Endothelial cell of umbilical vein (primary cell): ENCODE measurements around the gene STK32C. TPM values are rescaled to one million over a fixed set of nuclear protein-coding genes. Genes with fewer than 3 reads are reported as not detected.

ENCODE experiments used
- BruUV-seq: library from RNA; stranded (reverse); fragments of 400-500 nt; replicated peaks from 2 replicates; lab custom pipeline; 2021; lab: Mats Ljungman, UMichigan
- CTCF ChIA-PET: fragments of 300-600, 350-600 bp; sonication (Branson Sonifier 250); formaldehyde crosslinking; loops from one replicate; lab custom pipeline; 2021; ENCODE audit warnings: antibody characterized with exemption, inconsistent platforms; lab: Charles Lee
- POLR2A ChIA-PET: fragments of 300-600, 350-600 bp; sonication (Branson Sonifier 250); formaldehyde crosslinking; loops from one replicate; lab custom pipeline; 2021; ENCODE audit warnings: antibody characterized with exemption, inconsistent platforms; lab: Charles Lee
- DNase-seq: peaks from one replicate; pipeline ENCODE4 v3.0.0-alpha.2; 2011; ENCODE audit warnings: low read depth, low spot score
- FAIRE-seq: peaks from 2 replicates; lab custom pipeline; 2011; peaks lifted over from hg19 to GRCh38; lab: Jason Lieb, UNC
- H2AFZ ChIP-seq: 2 replicates; pipeline ENCODE4 v1.6.0; 2012; ENCODE audit warnings: low read depth, low read length, control low read depth, inconsistent platforms
- H3K27ac ChIP-seq: 2 replicates; pipeline ENCODE4 v1.5.1; 2011; ENCODE audit warnings: low read depth, mild to moderate bottlenecking, control low read depth, low read length, moderate library complexity; ENCODE audit not compliant: insufficient read depth
- H3K27me3 ChIP-seq, 2 experiments: 2 replicates each; pipeline versions ENCODE4 v1.6.0 to v1.6.1; 2011; ENCODE audit warnings: low read length in 2 of 2, mixed read lengths in 1 of 2; ENCODE audit not compliant: control insufficient read depth in 2 of 2, insufficient read depth in 2 of 2
- H3K36me3 ChIP-seq, 2 experiments: 2 replicates in 1 of 2; 3 replicates in 1 of 2; pipeline ENCODE4 v1.5.1; 2011; ENCODE audit warnings: low read length in 2 of 2, mild to moderate bottlenecking in 1 of 2, moderate library complexity in 1 of 2; ENCODE audit not compliant: control insufficient read depth in 2 of 2, insufficient read depth in 2 of 2; ENCODE audit errors: extremely low read depth in 1 of 2
- H3K4me1 ChIP-seq: 3 replicates; pipeline ENCODE4 v1.5.1; 2011; ENCODE audit warnings: mild to moderate bottlenecking, low read length; ENCODE audit not compliant: control insufficient read depth, insufficient read depth; ENCODE audit errors: extremely low read depth
- H3K4me2 ChIP-seq: 2 replicates; pipeline ENCODE4 v1.6.1; 2011; ENCODE audit warnings: low read length, control low read depth, mixed read lengths; ENCODE audit not compliant: insufficient read depth
- H3K4me3 ChIP-seq, 3 experiments: fragments of 200-600 bp in 1 of 3; sonication (generic), shearing (Covaris generic) in 1 of 3; replicated peaks in 1 of 3; 2 replicates each; pipeline ENCODE4 v1.5.1; 2011 to 2016; ENCODE audit warnings: control low read depth in 3 of 3, low read length in 3 of 3, mild to moderate bottlenecking in 2 of 3, inconsistent platforms in 1 of 3, low read depth in 1 of 3, moderate library complexity in 1 of 3; ENCODE audit not compliant: insufficient read depth in 1 of 3
- H3K79me2 ChIP-seq: 2 replicates; pipeline ENCODE4 v1.6.0; 2012; ENCODE audit warnings: low read length, inconsistent platforms; ENCODE audit not compliant: control insufficient read depth, insufficient read depth
- H3K9ac ChIP-seq: replicated peaks from 2 replicates; pipeline ENCODE3; 2011; ENCODE audit warnings: low read length, control low read depth; ENCODE audit not compliant: insufficient read depth; ENCODE audit errors: extremely low read depth
- H3K9me1 ChIP-seq: replicated peaks from 3 replicates; pipeline ENCODE4 v1.6.0; 2011; ENCODE audit warnings: mild to moderate bottlenecking, low read length; ENCODE audit not compliant: control insufficient read depth, insufficient read depth; ENCODE audit errors: extremely low read depth
- H3K9me3 ChIP-seq: replicated peaks from 2 replicates; pipeline ENCODE4 v1.5.1; 2012; ENCODE audit warnings: low read length, inconsistent platforms; ENCODE audit not compliant: control insufficient read depth, insufficient read depth
- H4K20me1 ChIP-seq: replicated peaks from 2 replicates; pipeline ENCODE3; 2011; ENCODE audit warnings: mild to moderate bottlenecking, low read length; ENCODE audit not compliant: control insufficient read depth, insufficient read depth; ENCODE audit errors: extremely low read depth
- CTCF ChIP-seq, 2 donors: IDR thresholded peaks; 1 replicate in 1 of 2; 2 replicates in 1 of 2; pipeline ENCODE4 v1.5.1; 2011; ENCODE audit warnings: low read length in 2 of 2, mild to moderate bottlenecking in 2 of 2, moderate library complexity in 2 of 2, control low read depth in 1 of 2, inconsistent platforms in 1 of 2, low read depth in 1 of 2; ENCODE audit not compliant: insufficient read depth in 1 of 2; ENCODE audit errors: extremely low read depth in 1 of 2
- EZH2 ChIP-seq: IDR thresholded peaks from 2 replicates; pipeline ENCODE4 v1.6.1; 2012; ENCODE audit warnings: borderline replicate concordance, low read depth, mild to moderate bottlenecking, moderate library complexity, low read length, inconsistent platforms; ENCODE audit not compliant: severe bottlenecking
- FOS ChIP-seq: IDR thresholded peaks from 2 replicates; pipeline ENCODE4 v1.6.1; 2011; ENCODE audit warnings: mild to moderate bottlenecking, low read length, moderate library complexity, borderline replicate concordance; ENCODE audit not compliant: insufficient read depth
- GATA2 ChIP-seq: IDR thresholded peaks from 2 replicates; pipeline ENCODE4 v1.7.0; 2011; ENCODE audit warnings: low read depth, mild to moderate bottlenecking, moderate library complexity, mixed read lengths, low read length; ENCODE audit not compliant: insufficient read length, insufficient read depth
- JUN ChIP-seq: IDR thresholded peaks from 2 replicates; pipeline ENCODE4 v1.6.1; 2011; ENCODE audit warnings: borderline replicate concordance, low read depth; ENCODE audit not compliant: insufficient read length, insufficient read depth
- MAX ChIP-seq: IDR thresholded peaks from 2 replicates; pipeline ENCODE4 v1.6.1; 2011; ENCODE audit not compliant: insufficient read depth, insufficient read length
- MYC ChIP-seq: IDR thresholded peaks from one replicate; pipeline ENCODE4 v1.6.1; 2011; ENCODE audit warnings: mild to moderate bottlenecking, low read depth, low read length
- POLR2A ChIP-seq: IDR thresholded peaks from 2 replicates; pipeline ENCODE4 v1.6.1; 2012; ENCODE audit warnings: low read depth, mild to moderate bottlenecking, control low read depth, low read length
- POLR2AphosphoS5 ChIP-seq: IDR thresholded peaks from 2 replicates; pipeline ENCODE4 v1.6.1; 2012; ENCODE audit warnings: low read depth, mild to moderate bottlenecking, control low read depth, low read length, moderate library complexity; ENCODE audit not compliant: insufficient read depth
- dilution Hi-C: fragments of 300-500 bp; cut with MboI; formaldehyde crosslinking; loops from one replicate; pipeline ENCODE4 v1.15.0; 2019; ENCODE audit warnings: low sequenced_read_pairs; ENCODE audit not compliant: extremely low pct_ligation_motif_present
- intact Hi-C: fragments of 100-400 bp; cut with micrococcal nuclease; formaldehyde crosslinking; loops from one replicate; pipeline ENCODE4 v1.10.0; 2022
- polyA plus RNA-seq, 4 experiments: library from polyadenylated mRNA; depleted of rRNA in 3 of 4; stranded (reverse) in 3 of 4; unstranded in 1 of 4; fragments of >200 nt; gene quantifications; 2 replicates each; pipeline versions ENCODE4 v1.2.1 to v1.2.3, GENCODE V29; 2011 to 2012; ENCODE audit warnings: missing spikeins in 1 of 4
- total RNA-seq: library from RNA; stranded (reverse); gene quantifications from 2 replicates; pipeline ENCODE4 v1.2.3, GENCODE V29; 2021

STK32C gene
- total and polyA plus RNA-seq, 2 donors (not counting 3 experiments of a cell fraction or from before 2014, with no cell fraction given): 5.4 to 14.1 TPM

- H3K36me3 ChIP-seq: no peaks in the 10 kb centered on the region
- TF ChIP-seq FOS (no peak), EZH2 (no peak), JUN (no peak), MAX (no peak), POLR2A (no peak), GATA2 (no peak), POLR2AphosphoS5 (no peak), MYC (no peak), CTCF (IDR thresholded peaks at IDR 0.05; ENCODE audit: extremely low read depth in 1 of 2, insufficient read depth in 1 of 2, low read depth in 1 of 2, low read length in 2 of 2) (no peak)
Observed at GRCh38 chr10:132163278-132163765, 144.4 kb downstream of the STK32C start.

More at GRCh38 chr10:132163278-132163765, 144.4 kb downstream of the STK32C start:
- ChIA-PET POLR2A (no interaction called here), CTCF (no interaction called here)
- no peaks in the 10 kb centered on the region for H4K20me1 ChIP-seq
- H3K4me1 ChIP-seq: no peaks in the 10 kb centered on the region
- H3K9me1 ChIP-seq: no peaks in the 10 kb centered on the region
- FAIRE-seq (no peak), DNase-seq (no peak)
- no TSS peak for BruUV-seq
- H2AFZ ChIP-seq: no peak overlapping the region
- intact Hi-C loops (no loop called here), dilution Hi-C loops (no loop called here)
- no peak overlapping the region for H3K27ac ChIP-seq
- no peaks in the 10 kb centered on the region for H3K27me3 ChIP-seq
- H3K79me2 ChIP-seq: no peaks in the 10 kb centered on the region
- no peak overlapping the region for H3K9ac ChIP-seq
- no peaks in the 10 kb centered on the region for H3K9me3 ChIP-seq
- no peak overlapping the region for H3K4me3 ChIP-seq
- no peak overlapping the region for H3K4me2 ChIP-seq
